IPS-18c (cell line): ENCODE data around the gene EML4.

ENCODE experiments used
- H3K4me3 ChIP-seq: 2 replicates; pipeline ENCODE4 v1.7.0; 2013; ENCODE audit warnings: low read depth, mild to moderate bottlenecking, low read length, moderate library complexity; ENCODE audit not compliant: insufficient read depth
- H3K9me3 ChIP-seq: one replicate; pipeline ENCODE4 v1.6.1; 2013; ENCODE audit warnings: mild to moderate bottlenecking, low read length, moderate library complexity; ENCODE audit not compliant: control insufficient read depth, insufficient read depth

Gene EML4

GRCh38 chr2:42227491-42227890 is 58.3 kb downstream of the EML4 start:
- no peak overlapping the region for H3K4me3 ChIP-seq
- no peaks in the 10 kb centered on the region for H3K9me3 ChIP-seq

- no peak overlapping the region for H3K4me3 ChIP-seq
- H3K9me3 ChIP-seq, result no peaks in the 10 kb centered on the region
These were observed 58.9 kb downstream of the EML4 start for GRCh38 chr2:42228101-42228500.

GRCh38 chr2:42229949-42230348 is 60.8 kb downstream of the EML4 start:
- H3K9me3 ChIP-seq, result no peaks in the 10 kb centered on the region
- H3K4me3 ChIP-seq, result no peak overlapping the region

GRCh38 chr2:42230891-42231290 is 61.7 kb downstream of the EML4 start:
- no peaks in the 10 kb centered on the region for H3K9me3 ChIP-seq
- H3K4me3 ChIP-seq, result no peak overlapping the region

GRCh38 chr2:42232024-42232423 is 62.9 kb downstream of the EML4 start:
- no peak overlapping the region for H3K4me3 ChIP-seq

GRCh38 chr2:42233976-42234441 is 64.9 kb downstream of the EML4 start:
- H3K4me3 ChIP-seq, result no peak overlapping the region

More at GRCh38 chr2:42232024-42232423, 62.9 kb downstream of the EML4 start:
- H3K9me3 ChIP-seq, result no peaks in the 10 kb centered on the region

GRCh38 chr2:42236911-42237310 is 67.8 kb downstream of the EML4 start:
- Histone ChIP-seq H3K4me3 (no peak overlapping the region), H3K9me3 (no peaks in the 10 kb centered on the region)

More at GRCh38 chr2:42233976-42234441, 64.9 kb downstream of the EML4 start:
- no peaks in the 10 kb centered on the region for H3K9me3 ChIP-seq

GRCh38 chr2:42238644-42239288 is 69.6 kb downstream of the EML4 start:
- no peaks in the 10 kb centered on the region for H3K9me3 ChIP-seq

GRCh38 chr2:42239289-42239661 is 70.1 kb downstream of the EML4 start:
- H3K9me3 ChIP-seq, result no peaks in the 10 kb centered on the region
- no peak overlapping the region for H3K4me3 ChIP-seq

More at GRCh38 chr2:42238644-42239288, 69.6 kb downstream of the EML4 start:
- no peak overlapping the region for H3K4me3 ChIP-seq

GRCh38 chr2:42239811-42240210 is 70.7 kb downstream of the EML4 start:
- no peak overlapping the region for H3K4me3 ChIP-seq
- H3K9me3 ChIP-seq, result no peaks in the 10 kb centered on the region

GRCh38 chr2:42241517-42241916 is 72.4 kb downstream of the EML4 start:
- no peaks in the 10 kb centered on the region for H3K9me3 ChIP-seq
- H3K4me3 ChIP-seq, result no peak overlapping the region

- Histone ChIP-seq H3K9me3 (no peaks in the 10 kb centered on the region), H3K4me3 (no peak overlapping the region)
These were observed 74.1 kb downstream of the EML4 start for GRCh38 chr2:42243297-42243696.

- Histone ChIP-seq H3K9me3 (no peaks in the 10 kb centered on the region), H3K4me3 (no peak overlapping the region)
These were observed 75.4 kb downstream of the EML4 start for GRCh38 chr2:42244520-42244919.

- H3K4me3 ChIP-seq, result no peak overlapping the region
These were observed 76.2 kb downstream of the EML4 start for GRCh38 chr2:42245396-42245795.

GRCh38 chr2:42246562-42246961 is 77.4 kb downstream of the EML4 start:
- no peak overlapping the region for H3K4me3 ChIP-seq

More at GRCh38 chr2:42245396-42245795, 76.2 kb downstream of the EML4 start:
- H3K9me3 ChIP-seq, result no peaks in the 10 kb centered on the region

GRCh38 chr2:42248846-42249245 is 79.7 kb downstream of the EML4 start:
- Histone ChIP-seq H3K4me3 (no peak overlapping the region), H3K9me3 (no peaks in the 10 kb centered on the region)

More at GRCh38 chr2:42246562-42246961, 77.4 kb downstream of the EML4 start:
- H3K9me3 ChIP-seq, result no peaks in the 10 kb centered on the region

- Histone ChIP-seq H3K9me3 (no peaks in the 10 kb centered on the region), H3K4me3 (no peak overlapping the region)
These were observed 80.1 kb downstream of the EML4 start for GRCh38 chr2:42249284-42249683.

- Histone ChIP-seq H3K9me3 (no peaks in the 10 kb centered on the region), H3K4me3 (no peak overlapping the region)
These were observed 80.7 kb downstream of the EML4 start for GRCh38 chr2:42249887-42250286.

- H3K9me3 ChIP-seq, result no peaks in the 10 kb centered on the region
- no peak overlapping the region for H3K4me3 ChIP-seq
These were observed 81.8 kb downstream of the EML4 start for GRCh38 chr2:42250925-42251324.
